ENCODE results near the gene MAG. TPM values are rescaled to one million over a fixed set of nuclear protein-coding genes. Genes with fewer than 3 reads are reported as not detected.

MAG gene
- total and polyA plus RNA-seq, 2 of the 13 experiments (the other 11 are each of a cell fraction or from before 2014, with no cell fraction given) = 0.20 to 1.3 TPM

- TF ChIP-seq ZNF318 (CRISPR knock-in tag; IDR thresholded peaks at IDR 0.05) = no peak
- no peak for TF ChIP-seq KLF13 (CRISPR knock-in tag; IDR thresholded peaks at IDR 0.05)
- no peak for TF ChIP-seq TAF1 (CRISPR knock-in tag; IDR thresholded peaks at IDR 0.05)
- TF ChIP-seq, protein P1, sequence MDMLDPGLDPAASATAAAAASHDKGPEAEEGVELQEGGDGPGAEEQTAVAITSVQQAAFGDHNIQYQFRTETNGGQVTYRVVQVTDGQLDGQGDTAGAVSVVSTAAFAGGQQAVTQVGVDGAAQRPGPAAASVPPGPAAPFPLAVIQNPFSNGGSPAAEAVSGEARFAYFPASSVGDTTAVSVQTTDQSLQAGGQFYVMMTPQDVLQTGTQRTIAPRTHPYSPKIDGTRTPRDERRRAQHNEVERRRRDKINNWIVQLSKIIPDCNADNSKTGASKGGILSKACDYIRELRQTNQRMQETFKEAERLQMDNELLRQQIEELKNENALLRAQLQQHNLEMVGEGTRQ (IDR thresholded peaks at IDR 0.05; ENCODE audit: low read depth, low read length) = peak; percentile 63; the same call in 1 of the 2 replicates
- TF ChIP-seq, protein P1 (CRISPR knock-in tag; IDR thresholded peaks at IDR 0.05; ENCODE audit: borderline replicate concordance) = no peak
- no peak for TF ChIP-seq ZNF281 (CRISPR knock-in tag; IDR thresholded peaks at IDR 0.05; ENCODE audit: borderline replicate concordance)
- peak; percentile 22; the same call in 1 of the 2 replicates for TF ChIP-seq NCOA2 (CRISPR knock-in tag; IDR thresholded peaks at IDR 0.05)
- TF ChIP-seq ZFYVE20 (CRISPR knock-in tag; IDR thresholded peaks at IDR 0.05; ENCODE audit: borderline replicate concordance, low read depth) = no peak
- TF ChIP-seq SOX5 (CRISPR knock-in tag; IDR thresholded peaks at IDR 0.05; ENCODE audit: borderline replicate concordance) = peak; percentile 60; the same call in 1 of the 2 replicates
- no peak for TF ChIP-seq SCMH1 (CRISPR knock-in tag; IDR thresholded peaks at IDR 0.05; ENCODE audit: borderline replicate concordance)
- TF ChIP-seq MTF1 (CRISPR knock-in tag; IDR thresholded peaks at IDR 0.05) = no peak
- TF ChIP-seq KDM1A (CRISPR knock-in tag; IDR thresholded peaks at IDR 0.05) = no peak
- TF ChIP-seq KLF11 (CRISPR knock-in tag; IDR thresholded peaks at IDR 0.05) = no peak
- TF ChIP-seq NR2F2 (IDR thresholded peaks at IDR 0.05; ENCODE audit: borderline replicate concordance, low read depth) = no peak
- TF ChIP-seq NR2F1 (CRISPR knock-in tag; IDR thresholded peaks at IDR 0.05) = peak; percentile 41 to 71; a peak in 2 of 4 replicates
- no peak for TF ChIP-seq NFKB2 (CRISPR knock-in tag; IDR thresholded peaks at IDR 0.05; ENCODE audit: borderline replicate concordance)
- peak; percentile 98 for TF ChIP-seq BHLHE40 (IDR thresholded peaks at IDR 0.05; ENCODE audit: low read length)
Observed at GRCh38 chr19:35318679-35319448, 26.9 kb downstream of the MAG start (continued).
